ENCODE results near the gene ADGRL3.

The ADGRL3 gene

GRCh38 chr4:62003695-62004094, 803.6 kb downstream of the ADGRL3 start:
- no peaks in the 10 kb centered on the region for H3K4me1 ChIP-seq (ENCODE audit: insufficient read depth, low read length)
- H3K4me3 ChIP-seq (ENCODE audit: low read length): no peak overlapping the region
- no peak overlapping the region for H2AFZ ChIP-seq (ENCODE audit: low read depth, low read length)
- peaks cover 3% of the 10 kb centered on the region for H3K36me3 ChIP-seq (ENCODE audit: insufficient read depth, low read length)
- no peaks in the 10 kb centered on the region for H3K27me3 ChIP-seq (ENCODE audit: insufficient read depth, low read length)
- H3K9me3 ChIP-seq (ENCODE audit: low read length): no peaks in the 10 kb centered on the region

- Histone ChIP-seq H3K36me3 (ENCODE audit: insufficient read depth, low read length) (peaks cover 4% of the 10 kb centered on the region), H2AFZ (ENCODE audit: low read depth, low read length) (no peak overlapping the region), H3K9me3 (ENCODE audit: low read length) (no peaks in the 10 kb centered on the region), H3K4me1 (ENCODE audit: insufficient read depth, low read length) (no peaks in the 10 kb centered on the region), H3K27me3 (ENCODE audit: insufficient read depth, low read length) (no peaks in the 10 kb centered on the region), H3K4me3 (ENCODE audit: low read length) (no peak overlapping the region)
These were observed 804.8 kb downstream of the ADGRL3 start for GRCh38 chr4:62004881-62005280.

DNA sequence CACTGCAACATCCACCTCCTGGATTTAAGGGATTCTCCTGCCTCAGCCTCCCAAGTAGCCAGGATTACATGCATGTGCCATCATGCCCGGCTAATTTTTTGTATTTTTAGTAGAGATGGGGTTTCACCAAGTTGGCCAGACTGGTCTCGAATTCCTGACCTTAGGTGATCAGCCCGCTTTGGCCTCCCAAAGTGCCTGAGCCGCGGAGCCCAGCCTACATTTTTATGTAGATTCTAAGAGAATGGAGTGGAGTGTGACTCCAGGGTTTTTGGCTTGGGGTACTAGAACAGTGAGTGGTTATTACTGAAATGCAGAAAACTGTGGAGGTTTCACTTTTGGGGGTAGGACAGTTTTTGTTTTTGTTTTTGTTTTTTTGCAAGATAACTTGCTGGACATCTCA, 806.0 kb downstream of the ADGRL3 start:
- H2AFZ ChIP-seq (ENCODE audit: low read depth, low read length): no peak overlapping the region
- H3K27me3 ChIP-seq (ENCODE audit: insufficient read depth, low read length): no peaks in the 10 kb centered on the region
- peaks cover 6% of the 10 kb centered on the region for H3K36me3 ChIP-seq (ENCODE audit: insufficient read depth, low read length)
- no peaks in the 10 kb centered on the region for H3K4me1 ChIP-seq (ENCODE audit: insufficient read depth, low read length)
- H3K9me3 ChIP-seq (ENCODE audit: low read length): no peaks in the 10 kb centered on the region
- no peak overlapping the region for H3K4me3 ChIP-seq (ENCODE audit: low read length)

DNA sequence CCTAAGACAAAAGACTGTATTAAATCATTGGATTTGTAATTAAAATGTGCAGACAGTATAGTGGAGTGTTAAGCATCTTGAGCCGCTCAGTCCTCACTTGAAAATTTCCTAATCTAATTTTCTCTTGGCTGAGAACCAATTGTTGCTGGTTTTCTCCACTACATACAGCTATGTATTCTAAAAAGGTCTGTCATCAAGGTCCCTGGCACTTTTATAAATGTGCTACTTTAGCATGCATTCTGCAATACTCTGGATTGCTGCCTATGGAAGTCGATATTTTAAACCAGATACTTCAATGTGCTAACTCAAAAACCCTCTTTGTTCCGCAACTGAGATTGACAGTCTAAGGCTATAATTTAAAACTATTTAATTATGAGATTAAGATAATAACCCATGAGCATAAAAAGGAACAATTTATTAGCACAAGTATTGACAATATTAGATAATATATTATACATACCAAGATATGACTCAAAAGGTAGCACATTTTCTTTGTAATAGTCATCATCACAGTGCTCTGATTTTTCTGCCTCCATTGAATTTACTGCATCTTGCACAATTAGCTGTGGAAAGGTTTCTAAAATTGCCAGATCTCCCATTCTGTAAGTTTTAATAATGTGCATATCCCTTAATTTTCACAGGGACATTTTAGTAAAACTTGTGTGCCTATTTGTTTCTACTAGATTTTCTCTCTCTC, 815.1 kb downstream of the ADGRL3 start:
- H3K4me1 ChIP-seq (ENCODE audit: insufficient read depth, low read length): no peaks in the 10 kb centered on the region
- H3K9me3 ChIP-seq (ENCODE audit: low read length): no peaks in the 10 kb centered on the region
- no peak overlapping the region for H3K4me3 ChIP-seq (ENCODE audit: low read length)
- no peak overlapping the region for H2AFZ ChIP-seq (ENCODE audit: low read depth, low read length)
- no peaks in the 10 kb centered on the region for H3K27me3 ChIP-seq (ENCODE audit: insufficient read depth, low read length)
- no peaks in the 10 kb centered on the region for H3K36me3 ChIP-seq (ENCODE audit: insufficient read depth, low read length)

- Histone ChIP-seq H3K27me3 (ENCODE audit: insufficient read depth, low read length) (no peaks in the 10 kb centered on the region), H3K4me1 (ENCODE audit: insufficient read depth, low read length) (no peaks in the 10 kb centered on the region), H2AFZ (ENCODE audit: low read depth, low read length) (no peak overlapping the region), H3K9me3 (ENCODE audit: low read length) (no peaks in the 10 kb centered on the region), H3K4me3 (ENCODE audit: low read length) (no peak overlapping the region), H3K36me3 (ENCODE audit: insufficient read depth, low read length) (no peaks in the 10 kb centered on the region)
These were observed 818.4 kb downstream of the ADGRL3 start for GRCh38 chr4:62018537-62018936.

DNA sequence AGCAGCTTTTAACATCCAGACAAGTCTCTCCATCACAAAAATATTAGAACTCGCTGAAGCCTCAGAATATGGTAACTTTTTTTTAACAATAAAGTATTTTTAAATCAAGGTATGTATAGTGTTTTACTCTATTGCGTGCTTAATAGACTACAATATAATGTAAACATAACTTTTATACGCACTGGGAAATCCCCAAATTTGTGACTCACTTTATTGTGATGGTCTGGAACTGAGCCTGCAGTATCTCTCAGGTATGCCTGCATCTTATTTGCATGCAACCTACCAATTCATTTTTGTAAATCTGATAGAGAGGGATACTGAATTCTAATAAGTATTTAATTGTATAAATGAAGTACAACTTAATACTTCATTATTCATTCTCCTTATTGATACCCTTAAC, 823.5 kb downstream of the ADGRL3 start:
- Histone ChIP-seq H3K27me3 (ENCODE audit: insufficient read depth, low read length) (no peaks in the 10 kb centered on the region), H3K9me3 (ENCODE audit: low read length) (no peaks in the 10 kb centered on the region), H3K36me3 (ENCODE audit: insufficient read depth, low read length) (no peaks in the 10 kb centered on the region), H3K4me3 (ENCODE audit: low read length) (no peak overlapping the region), H3K4me1 (ENCODE audit: insufficient read depth, low read length) (peaks cover 3% of the 10 kb centered on the region), H2AFZ (ENCODE audit: low read depth, low read length) (no peak overlapping the region)

DNA sequence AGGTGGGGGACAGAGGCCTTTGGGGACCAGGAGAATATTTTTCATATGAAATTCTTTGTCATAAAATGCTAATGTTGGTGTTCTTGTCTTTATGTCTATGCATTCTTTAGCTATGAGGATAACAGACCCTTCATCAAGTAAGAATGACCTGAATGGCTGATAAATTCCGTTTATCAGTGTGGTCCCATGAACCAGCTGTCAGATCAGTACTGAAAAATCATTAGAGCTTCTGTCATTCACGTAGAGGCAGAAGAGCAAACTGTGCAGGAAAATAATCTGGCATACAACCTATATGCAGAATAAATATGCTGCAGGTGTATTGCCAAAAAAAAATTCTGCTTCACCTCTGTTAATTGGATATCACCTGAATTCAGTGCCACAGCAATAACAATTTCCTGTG, 828.6 kb downstream of the ADGRL3 start:
- H3K36me3 ChIP-seq (ENCODE audit: insufficient read depth, low read length): no peaks in the 10 kb centered on the region
- H2AFZ ChIP-seq (ENCODE audit: low read depth, low read length): no peak overlapping the region
- H3K27me3 ChIP-seq (ENCODE audit: insufficient read depth, low read length): no peaks in the 10 kb centered on the region
- no peaks in the 10 kb centered on the region for H3K9me3 ChIP-seq (ENCODE audit: low read length)
- peaks cover 8% of the 10 kb centered on the region for H3K4me1 ChIP-seq (ENCODE audit: insufficient read depth, low read length)
- no peak overlapping the region for H3K4me3 ChIP-seq (ENCODE audit: low read length)

DNA sequence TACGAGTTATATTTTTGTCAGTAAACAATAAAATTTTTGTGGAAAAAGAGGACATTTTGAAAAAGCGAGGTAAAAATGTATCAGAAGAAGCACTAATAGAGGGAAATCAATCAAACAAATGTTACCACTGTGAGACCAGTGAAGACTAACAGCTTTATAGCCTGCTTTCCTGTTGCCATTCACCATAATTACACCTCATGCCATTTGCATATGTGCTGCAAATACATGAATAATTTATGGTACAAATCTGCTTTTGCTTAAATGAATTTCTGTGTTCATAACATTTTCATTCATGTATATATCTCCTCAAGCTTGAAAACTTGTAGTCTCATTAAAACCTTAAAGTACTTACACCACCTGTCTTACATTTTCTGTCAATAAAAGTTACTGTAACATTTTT, 830.8 kb downstream of the ADGRL3 start:
- Histone ChIP-seq H3K27me3 (ENCODE audit: insufficient read depth, low read length) (no peaks in the 10 kb centered on the region), H2AFZ (ENCODE audit: low read depth, low read length) (no peak overlapping the region), H3K4me3 (ENCODE audit: low read length) (no peak overlapping the region), H3K9me3 (ENCODE audit: low read length) (no peaks in the 10 kb centered on the region), H3K4me1 (ENCODE audit: insufficient read depth, low read length) (peaks cover 8% of the 10 kb centered on the region), H3K36me3 (ENCODE audit: insufficient read depth, low read length) (peaks cover 3% of the 10 kb centered on the region)

- peaks cover 7% of the 10 kb centered on the region for H3K36me3 ChIP-seq (ENCODE audit: insufficient read depth, low read length)
- no peaks in the 10 kb centered on the region for H3K9me3 ChIP-seq (ENCODE audit: low read length)
- H3K4me1 ChIP-seq (ENCODE audit: insufficient read depth, low read length): no peaks in the 10 kb centered on the region
- H2AFZ ChIP-seq (ENCODE audit: low read depth, low read length): no peak overlapping the region
- no peaks in the 10 kb centered on the region for H3K27me3 ChIP-seq (ENCODE audit: insufficient read depth, low read length)
- no peak overlapping the region for H3K4me3 ChIP-seq (ENCODE audit: low read length)
These were observed 837.4 kb downstream of the ADGRL3 start for GRCh38 chr4:62037571-62037970.

DNA sequence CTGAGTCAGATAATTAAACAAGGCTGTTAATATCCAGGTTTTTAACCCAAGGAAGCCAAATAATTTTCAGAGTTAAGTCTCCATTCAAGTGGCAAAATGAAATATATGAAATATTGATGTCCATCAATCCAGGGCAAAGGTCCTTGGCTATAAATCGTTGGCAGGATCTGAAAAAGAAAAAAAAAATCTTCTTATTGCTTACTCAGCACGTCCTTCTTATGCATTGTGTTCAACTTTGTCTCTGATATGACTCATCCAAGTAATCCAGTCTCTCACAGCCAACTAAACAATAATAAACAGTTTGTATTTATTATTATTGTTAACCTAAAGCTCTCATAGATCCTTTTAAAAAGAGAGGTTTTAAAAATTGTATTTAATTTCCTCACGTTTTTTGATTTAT, 851.2 kb downstream of the ADGRL3 start:
- Histone ChIP-seq H3K27me3 (ENCODE audit: insufficient read depth, low read length) (no peaks in the 10 kb centered on the region), H2AFZ (ENCODE audit: low read depth, low read length) (no peak overlapping the region), H3K4me3 (ENCODE audit: low read length) (no peak overlapping the region), H3K36me3 (ENCODE audit: insufficient read depth, low read length) (no peaks in the 10 kb centered on the region), H3K4me1 (ENCODE audit: insufficient read depth, low read length) (no peaks in the 10 kb centered on the region), H3K9me3 (ENCODE audit: low read length) (no peaks in the 10 kb centered on the region)

DNA sequence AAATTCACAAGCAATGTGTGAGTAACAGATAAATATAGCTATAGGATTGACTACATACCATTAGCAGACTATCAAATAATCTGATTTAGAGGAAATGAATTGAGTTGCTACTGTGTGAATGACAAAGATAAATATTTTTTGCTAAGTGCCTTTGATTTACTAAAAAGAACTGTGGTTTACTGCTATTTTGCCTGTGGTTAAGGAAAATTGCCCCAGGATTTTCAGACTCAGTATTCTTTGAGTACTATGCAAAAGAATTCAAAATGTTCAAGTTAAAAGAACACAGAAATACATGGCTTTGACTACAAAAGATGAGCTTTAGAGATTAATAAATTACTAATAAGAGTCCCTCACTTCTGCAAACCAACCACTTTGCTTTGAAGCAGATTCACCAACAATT, 853.8 kb downstream of the ADGRL3 start:
- Histone ChIP-seq H3K4me3 (ENCODE audit: low read length) (no peak overlapping the region), H3K4me1 (ENCODE audit: insufficient read depth, low read length) (no peaks in the 10 kb centered on the region), H3K36me3 (ENCODE audit: insufficient read depth, low read length) (no peaks in the 10 kb centered on the region), H2AFZ (ENCODE audit: low read depth, low read length) (no peak overlapping the region), H3K27me3 (ENCODE audit: insufficient read depth, low read length) (no peaks in the 10 kb centered on the region), H3K9me3 (ENCODE audit: low read length) (no peaks in the 10 kb centered on the region)

GRCh38 chr4:62057031-62057430, 856.9 kb downstream of the ADGRL3 start:
- no peaks in the 10 kb centered on the region for H3K9me3 ChIP-seq (ENCODE audit: low read length)
- H3K36me3 ChIP-seq (ENCODE audit: insufficient read depth, low read length): no peaks in the 10 kb centered on the region
- no peaks in the 10 kb centered on the region for H3K27me3 ChIP-seq (ENCODE audit: insufficient read depth, low read length)
- no peaks in the 10 kb centered on the region for H3K4me1 ChIP-seq (ENCODE audit: insufficient read depth, low read length)
- no peak overlapping the region for H3K4me3 ChIP-seq (ENCODE audit: low read length)
- H2AFZ ChIP-seq (ENCODE audit: low read depth, low read length): no peak overlapping the region

- no peak overlapping the region for H2AFZ ChIP-seq (ENCODE audit: low read depth, low read length)
- no peaks in the 10 kb centered on the region for H3K4me1 ChIP-seq (ENCODE audit: insufficient read depth, low read length)
- no peaks in the 10 kb centered on the region for H3K27me3 ChIP-seq (ENCODE audit: insufficient read depth, low read length)
- no peaks in the 10 kb centered on the region for H3K36me3 ChIP-seq (ENCODE audit: insufficient read depth, low read length)
- H3K4me3 ChIP-seq (ENCODE audit: low read length): no peak overlapping the region
- no peaks in the 10 kb centered on the region for H3K9me3 ChIP-seq (ENCODE audit: low read length)
These were observed 858.4 kb downstream of the ADGRL3 start for GRCh38 chr4:62058571-62058970.

DNA sequence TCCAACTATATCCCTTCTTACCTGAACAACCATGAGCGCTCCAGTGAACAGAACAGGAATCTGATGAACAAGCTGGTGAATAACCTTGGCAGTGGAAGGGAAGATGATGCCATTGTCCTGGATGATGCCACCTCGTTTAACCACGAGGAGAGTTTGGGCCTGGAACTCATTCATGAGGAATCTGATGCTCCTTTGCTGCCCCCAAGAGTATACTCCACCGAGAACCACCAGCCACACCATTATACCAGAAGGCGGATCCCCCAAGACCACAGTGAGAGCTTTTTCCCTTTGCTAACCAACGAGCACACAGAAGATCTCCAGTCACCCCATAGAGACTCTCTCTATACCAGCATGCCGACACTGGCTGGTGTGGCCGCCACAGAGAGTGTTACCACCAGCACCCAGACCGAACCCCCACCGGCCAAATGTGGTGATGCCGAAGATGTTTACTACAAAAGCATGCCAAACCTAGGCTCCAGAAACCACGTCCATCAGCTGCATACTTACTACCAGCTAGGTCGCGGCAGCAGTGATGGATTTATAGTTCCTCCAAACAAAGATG, 870.2 kb downstream of the ADGRL3 start:
- no peak overlapping the region for H2AFZ ChIP-seq (ENCODE audit: low read depth, low read length)
- H3K4me1 ChIP-seq (ENCODE audit: insufficient read depth, low read length): peaks cover 6% of the 10 kb centered on the region
- no peak overlapping the region for H3K4me3 ChIP-seq (ENCODE audit: low read length)
- peaks cover 9% of the 10 kb centered on the region for H3K36me3 ChIP-seq (ENCODE audit: insufficient read depth, low read length)
- peaks cover 7% of the 10 kb centered on the region for H3K9me3 ChIP-seq (ENCODE audit: low read length)
- no peaks in the 10 kb centered on the region for H3K27me3 ChIP-seq (ENCODE audit: insufficient read depth, low read length)
